Activated naive CD8-positive, alpha-beta T cell treated with anti-CD3 and anti-CD28 coated beads for 36 hours (primary cell): ENCODE data around the gene CGB5. TPM values are rescaled to one million over a fixed set of nuclear protein-coding genes. Genes with fewer than 3 reads are reported as not detected.
"Not testable (repeated sequence)": the region's sequence is repeated elsewhere in the genome, so short reads cannot be mapped to it uniquely, and the experiment has no call there.

Experiments used
- DNase-seq: peaks from one replicate; pipeline ENCODE4 v3.0.0; 2021
- H3K27ac Mint-ChIP-seq: one replicate; pipeline ENCODE4 v1.8.0; 2022; ENCODE audit warnings: mild to moderate bottlenecking, moderate library complexity, mixed read lengths
- H3K27me3 Mint-ChIP-seq: one replicate; pipeline ENCODE4 v1.8.0; 2022; ENCODE audit warnings: mild to moderate bottlenecking, mixed read lengths
- H3K36me3 Mint-ChIP-seq: one replicate; pipeline ENCODE4 v1.8.0; 2021; ENCODE audit warnings: mild to moderate bottlenecking, mixed read lengths
- H3K4me1 Mint-ChIP-seq: one replicate; pipeline ENCODE4 v1.8.0; 2021; ENCODE audit warnings: mixed read lengths
- H3K4me3 Mint-ChIP-seq: one replicate; pipeline ENCODE4 v1.8.0; 2022; ENCODE audit warnings: mild to moderate bottlenecking, moderate library complexity, mixed read lengths
- H3K9me3 Mint-ChIP-seq: one replicate; pipeline ENCODE4 v1.8.0; 2022; ENCODE audit warnings: mixed read lengths
- total RNA-seq, 2 experiments: library from RNA; stranded (reverse); gene quantifications; one replicate each; pipeline ENCODE4 v1.2.3, GENCODE V29; 2021

The CGB5 gene
- total RNA-seq, 2 experiments from 2014 or later = not detected

DNA sequence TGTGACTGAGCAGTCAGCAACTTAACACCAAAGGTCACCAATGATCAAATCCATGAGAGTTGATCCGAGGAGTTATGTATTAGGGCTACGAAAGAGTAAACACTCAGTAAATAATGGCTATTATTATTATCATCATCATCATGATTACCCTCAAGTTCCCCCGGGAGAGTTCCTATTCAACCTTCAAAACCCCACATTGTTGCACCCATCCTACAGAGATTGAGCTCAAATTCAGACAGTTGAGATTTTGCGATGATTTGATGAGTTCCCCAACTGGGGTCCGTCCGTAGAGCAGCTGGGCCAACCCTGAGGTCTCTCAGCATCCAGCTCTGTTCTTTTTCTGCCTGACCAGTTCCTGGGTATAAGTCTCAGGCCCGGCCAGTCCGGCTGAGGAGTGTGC is 5.5 kb upstream of the CGB5 start:
- not testable (repeated sequence) for H3K9me3 Mint-ChIP-seq, DNase-seq

DNA sequence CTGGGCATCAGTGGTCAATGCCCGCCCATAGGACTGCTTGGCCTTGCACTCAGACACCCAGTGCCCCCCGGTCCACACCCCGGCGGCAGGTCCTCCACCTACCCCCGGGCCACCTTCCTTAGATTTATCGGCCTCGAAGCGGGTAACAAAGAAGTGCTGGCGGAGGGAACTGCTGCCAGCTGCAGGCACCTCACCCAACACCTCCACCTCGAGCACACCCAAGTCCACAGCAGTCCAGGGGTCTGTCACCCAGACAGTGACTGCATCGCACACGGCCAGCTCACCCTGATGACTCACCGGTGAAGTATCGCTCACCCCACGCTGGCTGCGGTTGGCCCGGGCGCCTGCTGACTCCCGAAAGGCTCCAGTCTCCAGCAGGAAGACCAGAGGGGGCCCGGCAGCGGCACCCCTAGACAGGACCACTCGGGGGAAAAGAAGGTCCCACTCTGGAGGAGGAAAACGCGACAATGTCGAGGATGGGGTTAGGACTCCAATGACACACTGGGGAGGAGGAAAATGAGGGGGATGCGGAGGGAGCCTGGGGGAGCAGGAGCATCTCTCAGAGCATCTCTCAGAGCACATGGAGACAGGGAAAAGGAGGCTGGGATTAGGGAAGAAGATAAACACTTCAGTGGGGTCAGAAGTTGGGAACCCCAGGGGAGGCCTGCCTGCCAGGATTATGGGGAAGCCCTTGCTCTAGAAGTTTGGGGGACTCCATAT is 4.9 kb upstream of the CGB5 start:
- not testable (repeated sequence) for DNase-seq, H3K27ac Mint-ChIP-seq, H3K4me3 Mint-ChIP-seq, H3K9me3 Mint-ChIP-seq, H3K27me3 Mint-ChIP-seq, H3K36me3 Mint-ChIP-seq, H3K4me1 Mint-ChIP-seq

More for the DNA sequence above, 5.5 kb upstream of the CGB5 start:
- not testable (repeated sequence) for H3K4me1 Mint-ChIP-seq, H3K27ac Mint-ChIP-seq, H3K27me3 Mint-ChIP-seq, H3K36me3 Mint-ChIP-seq, H3K4me3 Mint-ChIP-seq

DNA sequence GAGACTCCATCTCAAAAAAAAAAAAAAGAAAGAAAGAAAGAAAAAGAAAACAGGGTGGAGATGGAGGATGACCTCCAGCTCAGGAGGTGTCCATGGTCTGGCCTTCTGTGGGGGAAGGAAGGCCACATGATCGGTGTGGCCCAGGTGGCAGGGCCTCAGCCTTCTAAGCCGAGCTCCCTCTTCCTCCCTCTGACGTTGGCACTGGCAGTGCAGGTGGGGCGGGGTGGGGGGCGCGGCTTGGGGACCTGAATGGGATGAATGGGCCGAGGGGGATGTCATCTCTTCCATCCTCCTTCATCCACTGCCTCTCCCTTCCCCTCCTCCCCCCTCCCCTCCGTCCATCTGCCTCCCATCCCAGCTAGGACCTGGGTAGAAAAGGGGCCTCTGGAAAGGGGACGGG is 3.9 kb upstream of the CGB5 start:
- not testable (repeated sequence) for DNase-seq, H3K4me3 Mint-ChIP-seq, H3K9me3 Mint-ChIP-seq, H3K27ac Mint-ChIP-seq, H3K36me3 Mint-ChIP-seq, H3K27me3 Mint-ChIP-seq, H3K4me1 Mint-ChIP-seq

DNA sequence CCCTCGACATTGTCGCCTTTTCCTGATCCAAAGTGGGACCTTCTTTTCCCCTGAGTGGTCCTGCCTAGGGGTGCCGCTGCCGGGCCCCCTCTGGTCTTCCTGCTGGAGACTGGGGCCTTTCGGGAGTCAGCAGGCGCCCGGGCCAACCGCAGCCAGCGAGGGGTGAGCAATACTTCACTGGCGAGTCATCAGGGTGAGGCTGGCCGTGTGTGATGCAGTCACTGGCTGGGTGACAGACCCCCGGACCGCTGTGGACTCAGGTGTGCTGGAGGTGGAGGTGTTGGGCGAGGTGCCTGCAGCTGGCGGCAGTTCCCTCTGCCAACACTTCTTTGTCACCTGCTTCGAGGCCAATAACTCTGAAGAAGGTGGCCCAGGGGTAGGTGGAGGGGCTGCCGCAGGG is 1.5 kb upstream of the CGB5 start:
- Mint-ChIP-seq H3K36me3 (no peaks in the 10 kb centered on the region), H3K9me3 (no peaks in the 10 kb centered on the region), H3K27me3 (no peaks in the 10 kb centered on the region), H3K27ac (no peak overlapping the region), H3K4me1 (no peaks in the 10 kb centered on the region), H3K4me3 (no peak overlapping the region)
- no peak for DNase-seq

DNA sequence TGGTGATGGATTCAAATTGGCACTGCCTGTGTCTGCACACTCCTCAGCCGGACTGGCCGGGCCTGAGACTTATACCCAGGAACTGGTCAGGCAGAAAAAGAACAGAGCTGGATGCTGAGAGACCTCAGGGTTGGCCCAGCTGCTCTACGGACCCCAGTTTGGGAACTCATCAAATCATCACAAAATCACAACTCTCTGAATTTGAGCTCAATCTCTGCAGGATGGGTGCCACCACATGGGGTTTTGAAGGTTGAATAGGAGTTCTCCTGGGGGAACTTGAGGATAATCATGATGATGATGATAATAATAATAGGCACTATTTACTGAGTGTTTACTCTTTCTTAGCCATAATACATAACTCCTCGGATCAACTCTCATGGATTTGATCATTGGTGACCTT is 982 bp upstream of the CGB5 start:
- not testable (repeated sequence) for H3K4me1 Mint-ChIP-seq, DNase-seq, H3K27me3 Mint-ChIP-seq, H3K4me3 Mint-ChIP-seq, H3K36me3 Mint-ChIP-seq, H3K27ac Mint-ChIP-seq, H3K9me3 Mint-ChIP-seq

DNA sequence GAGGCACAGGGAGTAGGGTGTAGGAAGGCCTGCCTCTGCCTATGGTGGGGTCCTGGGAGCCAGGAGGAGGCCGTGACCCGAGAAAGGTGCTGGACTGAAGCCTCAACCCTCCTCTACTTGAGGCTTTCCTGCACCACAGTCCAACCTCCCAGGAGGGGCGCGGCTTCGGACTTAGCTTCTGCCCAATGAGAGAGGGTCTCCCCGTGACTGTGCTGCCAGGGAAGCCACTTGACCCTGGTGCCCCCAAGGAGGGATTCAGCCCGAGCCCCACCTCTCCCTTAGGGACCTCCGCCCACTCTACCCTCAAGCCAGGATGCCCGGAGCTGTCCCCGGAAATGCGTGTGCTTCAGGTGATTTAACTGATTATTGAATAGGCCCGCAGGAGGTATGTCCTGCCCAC is 5.4 kb downstream of the CGB5 start, which contains the start of gene CGB8:
Gene CGB8 (minus strand): TSS at position 101 of the 400 bp plus-strand sequence. CDS start 372 bp downstream, outside the sequence.
- not testable (repeated sequence) for H3K27me3 Mint-ChIP-seq, H3K9me3 Mint-ChIP-seq, H3K27ac Mint-ChIP-seq, H3K4me1 Mint-ChIP-seq, DNase-seq, H3K4me3 Mint-ChIP-seq, H3K36me3 Mint-ChIP-seq

DNA sequence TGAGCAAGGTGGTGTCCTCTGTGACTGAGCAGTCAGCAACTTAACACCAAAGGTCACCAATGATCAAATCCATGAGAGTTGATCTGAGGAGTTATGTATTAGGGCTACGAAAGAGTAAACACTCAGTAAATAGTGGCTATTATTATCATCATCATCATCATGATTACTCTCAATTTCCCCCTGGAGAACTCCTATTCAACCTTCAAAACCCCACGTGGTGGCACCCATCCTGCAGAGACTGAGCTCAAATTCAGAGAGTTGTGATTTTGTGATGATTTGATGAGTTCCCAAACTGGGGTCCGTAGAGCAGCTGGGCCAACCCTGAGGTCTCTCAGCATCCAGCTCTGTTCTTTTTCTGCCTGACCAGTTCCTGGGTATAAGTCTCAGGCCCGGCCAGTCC is 6.2 kb downstream of the CGB5 start:
- H3K4me1 Mint-ChIP-seq, DNase-seq, H3K27ac Mint-ChIP-seq, H3K36me3 Mint-ChIP-seq, H3K4me3 Mint-ChIP-seq, H3K27me3 Mint-ChIP-seq, H3K9me3 Mint-ChIP-seq: not testable (repeated sequence)

DNA sequence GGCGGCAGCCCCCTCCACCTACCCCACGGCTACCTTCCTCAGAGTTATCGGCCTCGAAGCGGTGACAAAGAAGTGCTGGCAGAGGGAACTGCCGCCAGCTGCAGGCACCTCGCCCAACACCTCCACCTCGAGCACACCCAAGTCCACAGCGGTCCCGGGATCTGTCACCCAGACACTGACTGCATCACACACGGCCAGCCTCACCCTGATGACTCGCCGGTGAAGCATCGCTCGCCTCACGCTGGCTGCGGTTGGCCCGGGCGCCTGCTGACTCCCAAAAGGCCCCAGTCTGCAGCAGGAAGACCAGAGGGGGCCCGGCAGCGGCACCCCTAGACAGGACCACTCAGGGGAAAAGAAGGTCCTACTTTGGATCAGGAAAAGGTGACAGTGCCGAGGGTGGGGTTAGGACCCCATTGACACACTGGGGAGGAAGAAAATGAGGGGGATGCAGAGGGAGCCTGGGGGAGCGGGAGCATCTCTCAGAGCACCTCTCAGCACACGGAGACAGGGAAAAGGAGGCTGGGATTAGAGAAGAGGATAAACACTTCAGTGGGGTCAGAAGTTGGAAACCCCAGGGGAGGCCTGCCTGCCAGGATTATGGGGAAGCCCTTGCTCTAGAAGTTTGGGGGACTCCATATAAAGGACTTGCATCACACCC is 6.9 kb downstream of the CGB5 start:
- H3K27ac Mint-ChIP-seq, H3K27me3 Mint-ChIP-seq, H3K36me3 Mint-ChIP-seq, DNase-seq, H3K4me1 Mint-ChIP-seq, H3K4me3 Mint-ChIP-seq, H3K9me3 Mint-ChIP-seq: not testable (repeated sequence)

DNA sequence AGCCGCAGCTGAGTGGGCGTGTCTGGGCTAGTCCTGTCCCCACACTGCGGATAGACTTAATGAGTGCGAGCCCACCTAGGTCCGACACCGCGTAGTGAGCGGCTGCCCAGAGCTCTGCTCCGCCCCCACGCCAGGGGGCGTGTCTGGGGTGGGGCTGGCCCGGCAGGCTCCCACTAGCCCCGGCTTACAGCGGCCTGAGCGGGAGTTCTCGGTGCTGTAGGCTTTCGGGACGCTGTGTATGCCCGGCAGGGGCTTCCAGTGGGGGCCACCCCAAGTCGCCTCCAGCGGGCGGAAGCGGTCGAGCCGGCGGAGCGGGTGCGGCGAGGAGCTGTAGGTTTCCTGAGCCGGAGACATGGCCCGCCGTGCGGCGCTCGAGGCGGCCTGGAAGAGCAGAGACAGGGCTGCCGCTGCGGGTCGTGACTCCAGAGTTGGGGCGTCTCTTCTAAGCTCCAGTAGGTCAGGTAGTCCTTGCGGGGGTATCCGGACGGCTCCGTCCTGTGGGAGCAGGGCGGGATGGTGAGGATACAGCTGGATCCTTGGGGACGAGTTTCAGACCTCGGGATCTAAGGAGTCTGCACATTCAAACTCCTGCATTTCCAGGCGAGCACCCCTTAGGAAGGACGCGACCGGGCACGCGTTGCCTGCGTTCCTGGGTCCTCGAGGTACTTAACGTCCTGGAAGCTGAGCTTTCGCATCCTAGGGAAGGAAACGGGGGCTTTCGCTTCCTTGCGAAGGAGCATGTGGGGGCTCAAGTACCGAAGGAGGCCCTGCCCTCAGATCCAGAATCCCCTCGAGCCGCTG is 12.7 kb downstream of the CGB5 start:
- Mint-ChIP-seq H3K9me3 (no peaks in the 10 kb centered on the region), H3K27me3 (peaks cover 51% of the 10 kb centered on the region), H3K36me3 (no peaks in the 10 kb centered on the region), H3K4me3 (peak overlapping the region; percentile 63), H3K4me1 (peaks cover 12% of the 10 kb centered on the region), H3K27ac (no peak overlapping the region)
- DNase-seq = peak; percentile 66

DNA sequence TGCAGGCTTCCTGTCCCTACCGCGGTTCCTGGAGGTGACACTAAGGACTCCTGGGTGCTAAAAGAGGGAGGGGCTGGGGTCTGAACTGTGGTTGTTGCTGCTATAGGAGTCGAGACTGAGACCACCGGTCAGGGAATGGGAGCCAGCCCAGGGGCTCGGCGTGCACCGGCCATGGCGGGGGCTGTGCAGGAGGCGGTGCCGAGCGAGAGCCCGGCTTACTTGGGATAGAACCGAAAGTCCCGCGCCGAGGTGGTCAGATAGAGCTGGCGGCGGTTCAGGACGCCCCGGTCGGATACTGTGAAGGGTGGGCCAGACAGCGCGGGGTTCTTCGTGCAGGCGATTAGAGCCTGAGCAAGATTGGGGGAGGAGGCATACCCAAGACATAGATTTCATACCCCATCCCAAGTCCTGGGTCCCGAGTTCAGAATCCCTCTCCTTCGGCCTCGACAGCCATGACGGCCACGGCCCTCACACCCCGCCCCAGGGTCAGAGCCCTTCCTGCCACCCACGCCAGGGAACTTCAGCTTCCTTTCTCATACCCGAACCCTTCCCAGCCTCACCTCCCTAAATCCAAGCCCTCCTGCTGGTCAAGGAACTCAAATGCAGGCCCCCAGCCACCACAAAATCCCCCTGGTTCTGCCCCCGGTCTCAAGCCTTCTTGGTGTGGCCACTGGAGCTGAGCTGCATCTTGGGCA is 13.4 kb downstream of the CGB5 start:
- not testable (repeated sequence) for DNase-seq, H3K36me3 Mint-ChIP-seq, H3K27ac Mint-ChIP-seq, H3K9me3 Mint-ChIP-seq
- H3K27me3 Mint-ChIP-seq = peaks cover 57% of the 10 kb centered on the region
- H3K4me1 Mint-ChIP-seq = peaks cover 12% of the 10 kb centered on the region
- peak overlapping the region; percentile 63 for H3K4me3 Mint-ChIP-seq

DNA sequence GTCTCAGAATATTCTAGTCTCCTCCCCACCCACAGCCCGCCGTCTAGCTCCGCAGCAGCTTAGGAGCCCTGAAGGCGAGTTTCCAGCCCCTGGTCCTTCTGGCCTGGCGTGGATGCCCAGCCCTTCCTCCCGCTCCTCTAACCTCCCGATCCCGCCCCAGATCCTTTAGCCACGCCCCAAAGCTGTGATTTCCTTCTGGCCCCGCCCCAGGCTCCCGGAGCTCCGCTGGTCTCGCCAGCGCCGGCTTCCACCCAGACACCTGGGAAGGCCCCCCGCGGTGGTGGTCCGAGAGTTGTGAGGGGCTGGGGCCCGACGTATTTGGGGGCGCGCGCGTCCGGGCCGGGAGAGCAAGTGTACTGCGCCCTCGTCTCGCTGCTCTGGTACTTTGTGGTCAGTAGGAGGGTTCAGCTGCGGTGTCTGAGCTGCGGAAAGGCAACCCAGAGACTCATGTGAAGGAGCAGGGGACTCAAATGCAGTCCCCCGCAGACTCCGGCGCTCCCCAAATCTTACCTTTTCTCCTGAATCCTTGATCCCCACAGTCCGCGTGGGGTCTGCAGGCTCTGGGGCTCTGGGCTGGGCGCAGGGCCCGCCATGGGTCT is 14.1 kb downstream of the CGB5 start, which contains the start of gene CGB7:
Gene CGB7 (minus strand): TSS at position 114 of the 599 bp plus-strand sequence. CDS start 2,374 bp downstream, outside the sequence.
- Mint-ChIP-seq H3K27ac (no peak within 1 kb of the TSS), H3K4me1 (peaks cover 12% of the 10 kb centered on the region), H3K4me3 (peak within 1 kb of the TSS; percentile 63), H3K9me3 (no peaks in the 10 kb centered on the region), H3K36me3 (no peaks in the 10 kb centered on the region), H3K27me3 (peaks cover 59% of the 10 kb centered on the region)
- peak; percentile 28 for DNase-seq

DNA sequence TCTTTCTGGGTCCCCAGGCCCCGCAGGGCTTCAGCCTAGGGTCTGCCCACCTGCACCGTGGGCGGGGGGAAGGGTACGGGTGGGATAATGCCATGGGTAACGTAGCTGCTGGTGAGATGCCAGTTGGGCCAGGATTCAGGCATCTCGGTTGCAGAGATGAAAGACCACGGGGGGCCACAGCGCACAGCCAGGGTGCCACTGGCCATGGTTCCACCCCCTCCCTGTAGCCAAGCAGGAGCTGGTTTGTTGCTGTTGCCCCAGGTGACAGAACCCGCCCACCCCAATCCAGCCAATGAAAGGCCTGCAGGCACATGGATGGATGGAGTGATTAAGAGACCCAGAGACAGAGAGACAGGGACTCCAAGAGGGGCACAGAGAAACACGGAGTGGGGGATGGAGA is 14.9 kb downstream of the CGB5 start:
- peaks cover 64% of the 10 kb centered on the region for H3K27me3 Mint-ChIP-seq
- peak; percentile 46 for DNase-seq
- no peak overlapping the region for H3K27ac Mint-ChIP-seq

DNA sequence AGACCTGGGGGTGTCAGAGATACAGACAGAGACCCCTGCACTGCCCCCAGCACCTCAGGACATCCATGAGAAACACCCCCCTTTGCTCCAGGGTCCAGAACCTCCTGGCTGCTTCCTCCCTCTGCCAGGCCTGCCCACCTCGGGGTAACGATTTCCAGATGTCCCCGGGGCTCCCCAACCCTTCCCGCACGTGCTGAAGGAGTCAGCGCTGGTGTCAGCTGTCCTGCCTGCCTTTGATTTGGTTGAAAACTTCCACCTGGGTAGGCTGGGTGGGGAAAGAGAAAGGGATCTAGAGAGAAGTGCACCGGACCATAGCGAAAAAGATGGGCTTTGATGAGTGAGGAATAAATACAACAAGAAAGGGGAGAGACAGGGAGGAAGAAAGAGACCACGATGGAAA is 15.4 kb downstream of the CGB5 start:
- Mint-ChIP-seq H3K36me3 (no peaks in the 10 kb centered on the region), H3K27me3 (peaks cover 69% of the 10 kb centered on the region), H3K4me1 (peaks cover 12% of the 10 kb centered on the region), H3K9me3 (no peaks in the 10 kb centered on the region), H3K27ac (no peak overlapping the region), H3K4me3 (no peak overlapping the region)
- no peak for DNase-seq

More for the DNA sequence above, 14.9 kb downstream of the CGB5 start:
- Mint-ChIP-seq H3K9me3 (no peaks in the 10 kb centered on the region), H3K4me3 (no peak overlapping the region), H3K4me1 (peaks cover 12% of the 10 kb centered on the region), H3K36me3 (no peaks in the 10 kb centered on the region)

DNA sequence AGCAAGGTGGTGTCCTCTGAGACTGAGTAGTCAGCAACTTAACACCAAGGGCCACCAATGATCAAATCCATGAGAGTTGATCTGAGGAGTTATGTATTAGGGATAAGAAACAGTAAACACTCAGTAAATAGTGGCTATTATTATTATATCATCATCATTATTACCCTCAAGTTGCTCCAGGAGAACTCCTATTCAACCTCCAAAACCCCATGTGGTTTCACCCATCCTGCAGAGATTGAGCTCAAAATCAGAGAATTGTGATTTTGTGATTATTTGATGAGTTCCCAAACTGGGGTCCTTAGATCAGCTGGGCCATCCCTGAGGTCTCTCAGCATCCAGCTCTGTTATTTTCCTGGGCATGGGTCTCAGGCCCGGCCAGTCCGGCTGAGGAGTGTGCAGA is 17.4 kb downstream of the CGB5 start:
- H3K27me3 Mint-ChIP-seq = peaks cover 85% of the 10 kb centered on the region
- no peak overlapping the region for H3K27ac Mint-ChIP-seq
- no peaks in the 10 kb centered on the region for H3K9me3 Mint-ChIP-seq
- DNase-seq = no peak
- H3K36me3 Mint-ChIP-seq = no peaks in the 10 kb centered on the region
- no peak overlapping the region for H3K4me3 Mint-ChIP-seq
- peaks cover 12% of the 10 kb centered on the region for H3K4me1 Mint-ChIP-seq
